Measurements from ENCODE around the gene CHTF18. TPM values are rescaled to one million over a fixed set of nuclear protein-coding genes. Genes with fewer than 3 reads are reported as not detected.
A peak's percentile ranks its signal among the peaks of the same experiment; 100 is the strongest.

The CHTF18 gene
- total and polyA plus RNA-seq, 9 of the 15 experiments (the other 6 are each of a cell fraction or from before 2014, with no cell fraction given), result 2.5 to 123 (median 17.0) TPM

DNA sequence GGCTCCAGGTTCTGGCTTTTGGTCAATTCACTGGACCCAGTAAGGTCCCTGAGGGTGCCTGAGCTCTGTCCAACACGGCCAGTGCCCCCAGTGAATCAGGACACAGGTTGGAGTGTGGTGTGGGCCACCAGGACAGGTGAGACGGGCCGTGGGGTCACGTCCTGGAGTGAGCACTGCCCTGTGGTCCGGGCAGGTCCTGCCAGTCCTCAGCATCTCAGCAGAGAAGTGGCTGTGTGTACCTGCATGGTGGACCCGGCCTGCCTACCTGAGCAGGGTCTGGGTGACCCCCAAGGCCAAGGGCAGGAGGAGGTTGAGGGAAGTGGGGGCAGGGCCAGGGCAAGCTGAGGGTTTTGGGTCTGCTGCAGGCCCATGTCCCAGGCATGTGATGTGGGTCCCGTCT lies 14.0 kb downstream of the CHTF18 start (continued):
- TF ChIP-seq CREB3L1 (IDR thresholded peaks at IDR 0.05; ENCODE audit: borderline replicate concordance, low read depth) (no peak), CBX3 (IDR thresholded peaks at IDR 0.05; ENCODE audit: borderline replicate concordance in 1 of 2, low read length in 2 of 2) (no peak), ZFP1 (CRISPR knock-in tag; IDR thresholded peaks at IDR 0.05) (no peak), ZNF764 (CRISPR knock-in tag; IDR thresholded peaks at IDR 0.05; ENCODE audit: low read depth) (no peak), GTF2A2 (tag; IDR thresholded peaks at IDR 0.05) (no peak), NFXL1 (CRISPR knock-in tag; IDR thresholded peaks at IDR 0.05) (no peak), COPS2 (conservative IDR thresholded peaks at IDR 0.05) (no peak), POLR2A (conservative IDR thresholded peaks at IDR 0.05) (0 out of 2 replicates have a peak, but pooled peaks have one; percentile 26), TBP (optimal IDR thresholded peaks at IDR 0.05; ENCODE audit: low read depth, low read length) (no peak), ZNF717 (CRISPR knock-in tag; IDR thresholded peaks at IDR 0.05) (no peak), GABPA (tag; conservative IDR thresholded peaks at IDR 0.05; ENCODE audit: low read depth) (no peak)
- TF ChIP-seq, protein P1, sequence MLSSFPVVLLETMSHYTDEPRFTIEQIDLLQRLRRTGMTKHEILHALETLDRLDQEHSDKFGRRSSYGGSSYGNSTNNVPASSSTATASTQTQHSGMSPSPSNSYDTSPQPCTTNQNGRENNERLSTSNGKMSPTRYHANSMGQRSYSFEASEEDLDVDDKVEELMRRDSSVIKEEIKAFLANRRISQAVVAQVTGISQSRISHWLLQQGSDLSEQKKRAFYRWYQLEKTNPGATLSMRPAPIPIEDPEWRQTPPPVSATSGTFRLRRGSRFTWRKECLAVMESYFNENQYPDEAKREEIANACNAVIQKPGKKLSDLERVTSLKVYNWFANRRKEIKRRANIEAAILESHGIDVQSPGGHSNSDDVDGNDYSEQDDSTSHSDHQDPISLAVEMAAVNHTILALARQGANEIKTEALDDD (IDR thresholded peaks at IDR 0.05), result no peak
